ENCODE results near the gene CHRND.

CHRND gene

DNA sequence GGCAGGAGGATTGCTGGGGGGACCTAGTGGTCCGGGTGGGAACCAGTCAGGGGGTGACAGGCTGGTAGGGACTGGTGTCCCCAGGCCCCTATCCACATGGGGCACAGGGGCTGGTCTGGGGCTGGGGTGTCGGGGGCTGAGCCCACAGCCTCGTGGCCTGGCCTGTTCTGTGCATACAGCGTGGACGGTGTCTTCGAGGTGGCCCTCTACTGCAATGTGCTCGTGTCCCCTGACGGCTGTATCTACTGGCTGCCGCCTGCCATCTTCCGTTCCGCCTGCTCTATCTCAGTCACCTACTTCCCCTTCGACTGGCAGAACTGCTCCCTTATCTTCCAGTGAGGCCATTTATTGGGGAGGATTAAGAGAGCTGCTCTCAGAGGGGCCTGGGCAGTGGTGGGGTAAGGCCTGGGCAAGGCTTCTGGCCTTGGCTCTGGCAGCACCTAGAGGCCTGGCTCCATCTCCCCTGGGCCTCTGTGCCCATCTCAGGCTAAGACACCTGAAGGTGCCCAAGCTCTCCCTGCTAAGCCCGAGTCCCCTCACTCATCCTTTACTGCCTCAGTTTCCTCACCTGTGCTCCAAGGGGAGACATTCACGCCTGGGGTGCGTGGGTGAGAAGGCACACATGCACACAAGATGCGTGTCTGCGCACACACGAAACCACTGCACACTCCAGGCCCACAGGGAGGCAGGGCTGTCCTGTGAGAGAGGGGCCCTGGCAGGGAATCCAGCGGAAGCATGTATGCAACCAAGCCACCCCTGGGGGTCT is 15.4 kb downstream of the CHRND start:
- Histone ChIP-seq H3K9me3 (ENCODE audit: low read length) (peaks cover 4% of the 10 kb centered on the region), H2AFZ (ENCODE audit: low read depth, low read length) (no peak overlapping the region), H3K4me1 (ENCODE audit: insufficient read depth, low read length) (no peaks in the 10 kb centered on the region), H3K36me3 (ENCODE audit: insufficient read depth, low read length) (peaks cover 8% of the 10 kb centered on the region), H3K27me3 (ENCODE audit: insufficient read depth, low read length) (no peaks in the 10 kb centered on the region), H3K4me3 (ENCODE audit: low read length) (no peak overlapping the region)

DNA sequence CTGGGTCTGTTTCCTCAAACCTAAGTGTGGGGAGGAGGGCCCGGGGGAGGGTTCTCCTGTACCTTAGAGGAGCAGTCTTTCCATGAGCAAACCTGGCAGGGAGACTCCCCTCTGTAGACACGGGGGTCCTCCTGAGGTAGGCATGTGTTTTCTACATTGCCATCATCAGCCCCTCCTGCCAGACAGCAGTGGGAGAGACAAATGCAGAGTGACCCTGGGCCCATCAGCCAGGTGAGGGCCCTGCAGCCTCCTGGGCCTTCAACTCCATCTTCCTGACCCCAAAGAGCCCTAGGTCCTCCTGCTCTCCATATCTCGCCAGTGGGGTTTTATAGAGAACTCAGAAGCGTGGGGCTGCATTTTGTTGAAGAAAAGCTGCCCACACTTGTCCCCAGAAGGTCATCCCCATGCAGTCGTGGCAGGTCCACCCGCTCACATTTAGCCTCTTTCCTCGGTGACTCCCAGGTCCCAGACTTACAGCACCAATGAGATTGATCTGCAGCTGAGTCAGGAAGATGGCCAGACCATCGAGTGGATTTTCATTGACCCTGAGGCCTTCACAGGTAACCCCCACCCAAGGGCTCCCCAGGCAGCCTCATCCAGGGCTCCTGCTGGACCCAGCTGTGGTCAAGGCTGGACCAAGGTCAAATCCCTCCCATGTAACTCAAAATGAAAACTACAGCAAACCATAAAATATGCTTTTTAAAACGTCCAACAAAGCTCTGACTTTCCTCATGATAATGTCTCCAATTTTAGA is 16.2 kb downstream of the CHRND start:
- no peaks in the 10 kb centered on the region for H3K4me1 ChIP-seq (ENCODE audit: insufficient read depth, low read length)
- peaks cover 9% of the 10 kb centered on the region for H3K9me3 ChIP-seq (ENCODE audit: low read length)
- H3K4me3 ChIP-seq (ENCODE audit: low read length): no peak overlapping the region
- H2AFZ ChIP-seq (ENCODE audit: low read depth, low read length): no peak overlapping the region
- peaks cover 16% of the 10 kb centered on the region for H3K36me3 ChIP-seq (ENCODE audit: insufficient read depth, low read length)
- no peaks in the 10 kb centered on the region for H3K27me3 ChIP-seq (ENCODE audit: insufficient read depth, low read length)

DNA sequence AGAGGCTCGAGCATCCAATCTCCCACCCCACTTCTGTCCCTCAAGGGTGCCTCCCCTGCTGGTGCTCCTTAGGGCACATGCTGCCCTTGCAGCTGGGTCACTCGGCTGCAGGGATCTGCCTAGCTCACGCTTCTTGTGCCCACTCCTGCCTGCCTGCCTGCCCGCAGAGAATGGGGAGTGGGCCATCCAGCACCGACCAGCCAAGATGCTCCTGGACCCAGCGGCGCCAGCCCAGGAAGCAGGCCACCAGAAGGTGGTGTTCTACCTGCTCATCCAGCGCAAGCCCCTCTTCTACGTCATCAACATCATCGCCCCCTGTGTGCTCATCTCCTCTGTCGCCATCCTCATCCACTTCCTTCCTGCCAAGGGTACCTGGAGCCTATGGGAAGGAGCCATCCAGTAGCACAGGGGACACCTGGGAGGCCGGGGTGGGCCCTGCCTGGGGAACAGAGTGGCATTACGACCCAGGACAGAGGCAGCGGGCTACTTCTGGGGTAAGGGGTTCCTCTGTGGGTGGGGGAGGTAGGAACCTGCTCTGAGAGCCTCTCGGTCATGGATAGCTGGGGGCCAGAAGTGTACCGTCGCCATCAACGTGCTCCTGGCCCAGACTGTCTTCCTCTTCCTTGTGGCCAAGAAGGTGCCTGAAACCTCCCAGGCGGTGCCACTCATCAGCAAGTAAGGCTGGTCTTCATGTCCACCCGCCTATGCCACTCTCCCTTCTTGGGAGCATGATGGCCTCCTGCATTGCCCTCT is 16.9 kb downstream of the CHRND start:
- H3K27me3 ChIP-seq (ENCODE audit: insufficient read depth, low read length): no peaks in the 10 kb centered on the region
- peaks cover 14% of the 10 kb centered on the region for H3K9me3 ChIP-seq (ENCODE audit: low read length)
- H2AFZ ChIP-seq (ENCODE audit: low read depth, low read length): no peak overlapping the region
- H3K4me3 ChIP-seq (ENCODE audit: low read length): no peak overlapping the region
- H3K4me1 ChIP-seq (ENCODE audit: insufficient read depth, low read length): no peaks in the 10 kb centered on the region
- peaks cover 22% of the 10 kb centered on the region for H3K36me3 ChIP-seq (ENCODE audit: insufficient read depth, low read length)

DNA sequence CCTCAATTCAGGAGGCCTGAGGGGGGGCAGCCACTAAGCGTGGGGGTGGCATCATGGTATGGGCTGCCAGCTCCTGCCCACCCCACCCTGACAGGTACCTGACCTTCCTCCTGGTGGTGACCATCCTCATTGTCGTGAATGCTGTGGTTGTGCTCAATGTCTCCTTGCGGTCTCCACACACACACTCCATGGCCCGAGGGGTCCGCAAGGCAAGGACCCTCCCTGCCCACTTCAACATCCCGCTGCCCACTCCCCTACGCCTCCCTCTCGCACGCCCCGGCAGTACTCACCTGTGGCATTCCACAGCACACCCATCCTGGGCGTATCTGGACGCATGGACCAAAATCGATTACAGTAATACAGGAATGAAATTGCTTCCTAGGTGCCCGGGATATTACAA is 17.5 kb downstream of the CHRND start:
- Histone ChIP-seq H3K4me1 (ENCODE audit: insufficient read depth, low read length) (no peaks in the 10 kb centered on the region), H3K9me3 (ENCODE audit: low read length) (peaks cover 16% of the 10 kb centered on the region), H3K4me3 (ENCODE audit: low read length) (no peak overlapping the region), H3K27me3 (ENCODE audit: insufficient read depth, low read length) (no peaks in the 10 kb centered on the region), H3K36me3 (ENCODE audit: insufficient read depth, low read length) (peaks cover 22% of the 10 kb centered on the region), H2AFZ (ENCODE audit: low read depth, low read length) (no peak overlapping the region)

DNA sequence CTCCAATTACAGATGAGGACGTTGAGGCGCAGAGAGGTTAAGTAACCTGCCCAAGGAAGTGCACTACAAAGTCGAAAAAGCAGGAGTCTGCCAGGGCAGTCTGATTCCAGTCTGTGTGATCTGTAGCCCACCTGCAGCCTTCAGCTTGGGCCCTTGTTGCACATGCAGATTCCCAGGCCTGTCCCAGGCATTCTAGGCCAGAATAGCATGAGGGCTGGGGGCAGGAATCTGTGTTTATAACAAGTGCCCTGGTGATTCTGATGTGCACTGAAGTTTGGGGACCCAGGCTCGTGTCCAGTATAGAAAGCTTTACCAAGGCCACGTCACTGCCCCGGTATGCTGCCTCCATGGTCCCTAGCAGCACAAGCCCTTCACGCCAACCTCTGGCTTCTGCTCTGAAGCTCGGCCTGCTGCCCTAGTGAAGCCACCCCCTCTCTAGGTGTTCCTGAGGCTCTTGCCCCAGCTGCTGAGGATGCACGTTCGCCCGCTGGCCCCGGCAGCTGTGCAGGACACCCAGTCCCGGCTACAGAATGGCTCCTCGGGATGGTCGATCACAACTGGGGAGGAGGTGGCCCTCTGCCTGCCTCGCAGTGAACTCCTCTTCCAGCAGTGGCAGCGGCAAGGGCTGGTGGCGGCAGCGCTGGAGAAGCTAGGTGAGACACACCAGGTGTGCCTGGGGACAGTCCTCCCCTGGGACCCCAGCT is 18.1 kb downstream of the CHRND start:
- H3K9me3 ChIP-seq (ENCODE audit: low read length): peaks cover 18% of the 10 kb centered on the region
- no peak overlapping the region for H2AFZ ChIP-seq (ENCODE audit: low read depth, low read length)
- no peaks in the 10 kb centered on the region for H3K4me1 ChIP-seq (ENCODE audit: insufficient read depth, low read length)
- peaks cover 22% of the 10 kb centered on the region for H3K36me3 ChIP-seq (ENCODE audit: insufficient read depth, low read length)
- no peak overlapping the region for H3K4me3 ChIP-seq (ENCODE audit: low read length)
- no peaks in the 10 kb centered on the region for H3K27me3 ChIP-seq (ENCODE audit: insufficient read depth, low read length)

DNA sequence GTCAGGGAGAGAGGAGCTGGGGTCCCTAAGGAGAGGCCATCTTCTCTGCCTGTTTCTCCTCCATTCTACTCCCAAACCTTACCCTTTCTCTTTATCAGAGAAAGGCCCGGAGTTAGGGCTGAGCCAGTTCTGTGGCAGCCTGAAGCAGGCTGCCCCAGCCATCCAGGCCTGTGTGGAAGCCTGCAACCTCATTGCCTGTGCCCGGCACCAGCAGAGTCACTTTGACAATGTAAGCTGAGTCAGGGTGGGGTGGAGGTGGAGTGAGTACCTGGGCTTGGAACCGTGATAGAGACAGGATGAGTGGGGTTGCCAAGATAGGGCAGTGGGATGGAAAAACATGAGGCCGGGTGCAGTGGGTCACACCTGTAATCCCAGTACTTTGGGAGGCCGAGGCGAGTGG is 18.7 kb downstream of the CHRND start:
- H3K4me1 ChIP-seq (ENCODE audit: insufficient read depth, low read length): no peaks in the 10 kb centered on the region
- H3K36me3 ChIP-seq (ENCODE audit: insufficient read depth, low read length): peaks cover 22% of the 10 kb centered on the region
- H3K4me3 ChIP-seq (ENCODE audit: low read length): no peak overlapping the region
- no peaks in the 10 kb centered on the region for H3K27me3 ChIP-seq (ENCODE audit: insufficient read depth, low read length)
- H3K9me3 ChIP-seq (ENCODE audit: low read length): peaks cover 18% of the 10 kb centered on the region
- H2AFZ ChIP-seq (ENCODE audit: low read depth, low read length): no peak overlapping the region

DNA sequence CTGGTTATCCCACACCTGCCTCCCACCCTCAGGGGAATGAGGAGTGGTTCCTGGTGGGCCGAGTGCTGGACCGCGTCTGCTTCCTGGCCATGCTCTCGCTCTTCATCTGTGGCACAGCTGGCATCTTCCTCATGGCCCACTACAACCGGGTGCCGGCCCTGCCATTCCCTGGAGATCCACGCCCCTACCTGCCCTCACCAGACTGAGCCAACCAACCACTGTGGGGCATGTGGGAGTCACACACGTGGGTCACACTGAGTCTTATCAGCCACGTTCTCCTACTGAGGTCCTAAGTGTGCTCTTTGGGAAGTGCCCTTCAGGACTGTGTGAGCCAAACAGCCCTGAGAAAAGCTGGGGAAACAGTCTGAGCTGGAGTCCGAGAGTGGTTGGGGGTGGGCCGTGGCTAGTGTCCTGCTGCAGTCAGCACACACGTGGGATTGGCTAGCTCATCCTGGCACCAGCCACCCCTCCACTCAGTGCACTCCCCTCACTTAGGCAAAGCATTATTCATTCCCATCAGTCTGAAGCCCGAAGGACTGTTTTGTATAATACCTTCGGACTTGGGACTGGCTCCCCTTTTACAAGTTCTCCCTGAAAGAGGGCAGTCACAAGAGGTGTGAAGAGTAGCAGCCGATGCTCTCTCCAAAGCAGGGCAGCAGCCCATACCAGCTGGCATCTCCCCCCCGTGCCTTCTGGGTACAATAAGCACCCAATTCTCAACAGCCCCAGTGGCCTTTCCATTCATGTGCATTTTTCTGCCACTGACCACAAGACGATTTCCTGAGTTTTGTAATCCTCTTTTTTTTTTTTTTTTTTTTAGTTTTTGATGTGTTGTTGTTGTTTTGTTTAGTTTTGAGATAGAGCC is 19.8 kb downstream of the CHRND start:
- Histone ChIP-seq H2AFZ (ENCODE audit: low read depth, low read length) (no peak overlapping the region), H3K4me3 (ENCODE audit: low read length) (no peak overlapping the region), H3K9me3 (ENCODE audit: low read length) (peaks cover 18% of the 10 kb centered on the region), H3K36me3 (ENCODE audit: insufficient read depth, low read length) (peaks cover 22% of the 10 kb centered on the region), H3K27me3 (ENCODE audit: insufficient read depth, low read length) (no peaks in the 10 kb centered on the region), H3K4me1 (ENCODE audit: insufficient read depth, low read length) (no peaks in the 10 kb centered on the region)

DNA sequence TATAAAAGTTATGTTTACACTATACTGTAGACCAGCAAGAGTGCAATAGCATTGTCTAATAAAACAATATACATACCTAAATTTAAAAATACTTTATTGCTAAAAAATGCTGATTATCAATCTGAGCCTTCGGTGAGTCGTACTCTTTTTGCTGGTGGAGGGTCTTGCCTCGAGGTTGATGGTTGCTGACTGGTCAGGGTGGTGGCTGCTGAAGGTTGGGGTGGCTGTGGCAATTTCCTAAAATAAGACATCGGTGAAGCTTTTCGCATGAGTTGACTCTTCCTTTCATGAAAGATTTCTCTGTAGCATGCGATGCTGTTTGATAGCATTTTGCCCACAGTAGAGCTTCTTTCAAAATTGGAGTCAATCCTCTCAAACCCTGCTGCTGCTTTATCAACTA is 22.0 kb downstream of the CHRND start:
- peaks cover 18% of the 10 kb centered on the region for H3K9me3 ChIP-seq (ENCODE audit: low read length)
- H3K4me3 ChIP-seq (ENCODE audit: low read length): no peak overlapping the region
- no peaks in the 10 kb centered on the region for H3K27me3 ChIP-seq (ENCODE audit: insufficient read depth, low read length)
- H2AFZ ChIP-seq (ENCODE audit: low read depth, low read length): no peak overlapping the region
- peaks cover 9% of the 10 kb centered on the region for H3K4me1 ChIP-seq (ENCODE audit: insufficient read depth, low read length)
- H3K36me3 ChIP-seq (ENCODE audit: insufficient read depth, low read length): peaks cover 27% of the 10 kb centered on the region

DNA sequence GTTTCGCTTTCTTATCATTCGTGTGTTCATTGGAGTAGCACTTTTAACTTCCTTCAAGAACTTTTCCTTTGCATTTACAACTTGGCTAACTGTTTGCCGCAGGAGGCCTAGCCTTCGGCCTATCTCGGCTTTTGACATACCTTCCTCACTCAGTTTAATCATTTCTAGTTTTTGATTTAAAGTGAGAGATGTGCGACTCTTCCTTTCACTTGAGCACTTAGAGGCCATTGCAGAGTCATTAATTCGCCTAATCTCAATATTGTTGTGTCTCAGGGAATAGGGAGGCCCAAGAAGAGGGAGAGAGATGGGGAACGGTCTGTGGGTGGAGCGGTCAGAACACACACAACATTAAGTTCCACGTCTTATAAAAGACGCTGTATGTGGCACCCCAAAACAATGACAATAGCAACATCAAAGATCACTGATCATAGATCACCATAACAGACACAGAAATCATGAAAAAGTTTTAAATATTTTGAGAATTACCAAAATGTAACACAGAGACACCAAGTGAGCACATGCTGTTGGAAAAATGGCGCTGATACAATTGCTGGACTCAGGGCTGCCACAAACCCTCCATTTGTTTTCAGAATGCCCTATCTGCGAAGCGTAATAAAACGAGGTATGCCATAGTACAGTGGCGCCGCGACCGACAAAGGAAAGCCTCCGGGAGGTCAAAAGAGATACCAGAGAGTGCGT is 23.8 kb downstream of the CHRND start:
- Histone ChIP-seq H3K27me3 (ENCODE audit: insufficient read depth, low read length) (no peaks in the 10 kb centered on the region), H3K9me3 (ENCODE audit: low read length) (peaks cover 22% of the 10 kb centered on the region), H3K4me3 (ENCODE audit: low read length) (peak overlapping the region; percentile 87), H3K36me3 (ENCODE audit: insufficient read depth, low read length) (peaks cover 37% of the 10 kb centered on the region), H2AFZ (ENCODE audit: low read depth, low read length) (peak overlapping the region; percentile 87), H3K4me1 (ENCODE audit: insufficient read depth, low read length) (peaks cover 9% of the 10 kb centered on the region)

DNA sequence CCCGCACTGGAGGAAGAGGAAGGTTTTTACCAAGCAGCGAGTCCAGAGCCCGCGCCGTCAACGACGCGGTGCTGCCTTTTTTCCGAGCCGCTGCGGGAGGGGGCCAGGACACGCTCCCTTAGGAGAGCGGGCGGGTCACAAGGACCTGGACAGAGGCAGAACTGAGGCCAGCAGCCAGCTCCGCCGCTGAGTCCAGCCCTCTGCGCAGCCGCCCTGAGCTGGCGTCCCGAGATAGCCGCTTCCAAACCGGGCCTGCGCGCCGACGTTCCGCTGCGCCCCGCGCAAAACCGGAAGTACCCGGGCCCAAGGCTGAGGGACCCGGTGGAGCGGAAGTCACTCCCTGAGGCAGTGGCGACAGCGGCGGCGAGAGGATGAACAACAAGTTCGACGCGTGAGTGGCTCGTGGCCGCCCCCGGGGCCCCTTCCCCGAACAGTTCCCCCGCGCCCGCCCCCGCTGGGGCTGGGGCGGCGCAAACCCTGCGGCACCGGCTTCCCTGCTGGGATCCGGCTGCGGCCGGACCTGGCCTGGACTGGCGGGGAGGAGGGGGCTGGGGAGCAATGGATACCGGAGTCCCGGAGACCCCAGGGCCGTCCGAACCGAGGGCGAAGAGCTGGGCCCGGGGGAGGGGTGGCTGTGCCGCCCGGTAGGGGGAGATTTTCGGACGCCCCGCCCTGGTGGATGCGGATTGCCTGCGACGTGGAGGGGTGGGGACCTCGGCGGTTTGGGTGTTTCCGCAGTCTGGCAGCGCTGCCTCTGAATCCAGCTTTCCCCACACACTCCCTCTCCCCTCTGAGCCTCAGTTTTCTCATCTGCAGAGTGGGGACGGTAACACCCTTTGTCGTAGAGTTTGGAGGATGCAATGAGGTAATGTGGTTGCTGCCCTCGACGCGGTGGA is 24.6 kb downstream of the CHRND start, which contains the start of the genes EIF4E2 and TIGD1:
TSS of gene EIF4E2 (plus strand) at position 336 of the 896 bp plus-strand sequence. CDS start at position 372, 36 bp downstream.
TSS of gene TIGD1 (minus strand) at position 204 of the 896 bp plus-strand sequence. CDS start 675 bp downstream, outside the sequence.
- Histone ChIP-seq H3K27me3 (ENCODE audit: insufficient read depth, low read length) (no peaks in the 10 kb centered on the region), H2AFZ (ENCODE audit: low read depth, low read length) (peak within 1 kb of the TSS; percentile 87), H3K4me3 (ENCODE audit: low read length) (peak within 1 kb of the TSS; percentile 87), H3K9me3 (ENCODE audit: low read length) (peaks cover 21% of the 10 kb centered on the region), H3K4me1 (ENCODE audit: insufficient read depth, low read length) (peaks cover 9% of the 10 kb centered on the region), H3K36me3 (ENCODE audit: insufficient read depth, low read length) (peaks cover 38% of the 10 kb centered on the region)

DNA sequence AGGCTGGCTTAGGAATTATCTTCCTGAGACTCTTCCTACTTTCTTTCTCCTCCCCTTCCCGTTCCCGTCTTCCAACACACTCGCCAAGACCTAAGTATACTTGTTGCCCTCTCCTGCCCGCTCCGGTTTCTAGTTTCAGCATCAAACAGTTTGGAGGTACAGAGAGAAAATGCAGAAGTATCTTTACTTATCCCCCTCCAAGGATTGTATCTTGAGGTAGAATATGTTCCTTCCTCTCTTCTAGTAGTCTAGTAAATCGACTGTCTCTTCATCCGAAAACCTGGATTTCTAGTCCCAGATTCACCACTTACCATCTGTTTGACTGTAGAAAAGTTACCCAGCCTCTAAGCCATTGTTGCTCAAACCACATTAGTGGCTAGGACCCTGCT is 25.3 kb downstream of the CHRND start:
- H3K36me3 ChIP-seq (ENCODE audit: insufficient read depth, low read length): peaks cover 37% of the 10 kb centered on the region
- H3K4me3 ChIP-seq (ENCODE audit: low read length): peak overlapping the region; percentile 87
- no peaks in the 10 kb centered on the region for H3K27me3 ChIP-seq (ENCODE audit: insufficient read depth, low read length)
- peaks cover 9% of the 10 kb centered on the region for H3K4me1 ChIP-seq (ENCODE audit: insufficient read depth, low read length)
- H3K9me3 ChIP-seq (ENCODE audit: low read length): peaks cover 18% of the 10 kb centered on the region
- H2AFZ ChIP-seq (ENCODE audit: low read depth, low read length): no peak overlapping the region

Measured in neuron (in vitro differentiated cells).